ENCODE data around the gene RGMB. TPM values are rescaled to one million over a fixed set of nuclear protein-coding genes. Genes with fewer than 3 reads are reported as not detected.

RGMB gene
- polyA plus RNA-seq, 1 donor from 2014 or later: 58.4 TPM

DNA sequence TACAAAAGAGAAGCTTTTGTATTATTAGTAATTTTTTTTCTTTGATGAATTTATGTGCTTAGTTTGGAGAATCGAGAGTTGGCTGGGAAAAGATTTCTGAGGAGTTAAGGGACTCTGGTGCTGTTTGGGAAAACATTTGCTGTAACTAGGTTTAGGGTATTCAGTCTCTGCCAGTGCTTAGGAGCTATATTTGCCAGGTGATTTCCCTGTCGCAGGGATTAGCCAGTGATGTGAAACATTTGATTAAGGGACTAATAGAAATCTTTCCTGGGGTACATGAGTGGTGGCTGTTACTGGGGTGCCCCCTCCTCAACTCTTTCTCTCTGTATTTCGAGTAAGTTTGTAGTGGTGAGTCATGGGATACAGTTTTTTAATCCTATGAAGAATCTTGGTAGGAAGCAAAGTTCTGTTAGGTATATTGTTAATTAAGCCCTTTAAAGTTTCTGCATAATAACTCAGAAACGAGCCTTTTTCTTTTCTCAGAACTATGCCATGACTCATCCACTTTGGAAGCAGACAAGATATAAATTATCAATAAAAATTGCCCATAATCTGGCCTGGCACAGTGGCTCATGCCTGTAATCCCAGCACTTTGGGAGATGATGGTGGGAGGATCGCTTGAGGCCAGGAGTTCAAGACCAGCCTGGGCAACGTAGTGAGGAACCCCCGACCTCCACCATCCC lies 18.6 kb downstream of the RGMB start:
- Histone ChIP-seq H4K20me1 (ENCODE audit: insufficient read depth) (no peaks in the 10 kb centered on the region), H3K27me3 (ENCODE audit: insufficient read depth, low read depth, low read length) (no peaks in the 10 kb centered on the region), H3K9me2 (ENCODE audit: insufficient read depth, low read length) (no peaks in the 10 kb centered on the region), H3F3A (ENCODE audit: insufficient read depth, low read length, poor library complexity, severe bottlenecking) (no peaks in the 10 kb centered on the region), H3K36me3 (ENCODE audit: insufficient read depth, low read length) (peaks cover 19% of the 10 kb centered on the region), H3K4me3 (ENCODE audit: low read length) (no peak overlapping the region), H3K9me3 (ENCODE audit: low read length) (no peaks in the 10 kb centered on the region), H3K9ac (ENCODE audit: low read length) (no peak overlapping the region), H2AFZ (ENCODE audit: low read depth, low read length) (no peak overlapping the region), H3K79me2 (replicated peaks; ENCODE audit: insufficient read depth, low read length) (peaks cover 54% of the 10 kb centered on the region), H3K27ac (ENCODE audit: low read length) (no peak overlapping the region), H3K4me2 (ENCODE audit: low read length) (no peak overlapping the region)
- TF ChIP-seq REST (IDR thresholded peaks at IDR 0.05; ENCODE audit: borderline replicate concordance) (no peak), SMC3 (conservative IDR thresholded peaks at IDR 0.05; ENCODE audit: poor library complexity) (no peak), EZH2 (IDR thresholded peaks at IDR 0.05; ENCODE audit: borderline replicate concordance, insufficient read depth, low read length, poor library complexity, severe bottlenecking) (no peak), POLR2AphosphoS5 (IDR thresholded peaks at IDR 0.05) (no peak), RAD21 (conservative IDR thresholded peaks at IDR 0.05) (no peak), MXI1 (conservative IDR thresholded peaks at IDR 0.05; ENCODE audit: poor library complexity, severe bottlenecking) (no peak)
- TF ChIP-seq, protein P1, sequence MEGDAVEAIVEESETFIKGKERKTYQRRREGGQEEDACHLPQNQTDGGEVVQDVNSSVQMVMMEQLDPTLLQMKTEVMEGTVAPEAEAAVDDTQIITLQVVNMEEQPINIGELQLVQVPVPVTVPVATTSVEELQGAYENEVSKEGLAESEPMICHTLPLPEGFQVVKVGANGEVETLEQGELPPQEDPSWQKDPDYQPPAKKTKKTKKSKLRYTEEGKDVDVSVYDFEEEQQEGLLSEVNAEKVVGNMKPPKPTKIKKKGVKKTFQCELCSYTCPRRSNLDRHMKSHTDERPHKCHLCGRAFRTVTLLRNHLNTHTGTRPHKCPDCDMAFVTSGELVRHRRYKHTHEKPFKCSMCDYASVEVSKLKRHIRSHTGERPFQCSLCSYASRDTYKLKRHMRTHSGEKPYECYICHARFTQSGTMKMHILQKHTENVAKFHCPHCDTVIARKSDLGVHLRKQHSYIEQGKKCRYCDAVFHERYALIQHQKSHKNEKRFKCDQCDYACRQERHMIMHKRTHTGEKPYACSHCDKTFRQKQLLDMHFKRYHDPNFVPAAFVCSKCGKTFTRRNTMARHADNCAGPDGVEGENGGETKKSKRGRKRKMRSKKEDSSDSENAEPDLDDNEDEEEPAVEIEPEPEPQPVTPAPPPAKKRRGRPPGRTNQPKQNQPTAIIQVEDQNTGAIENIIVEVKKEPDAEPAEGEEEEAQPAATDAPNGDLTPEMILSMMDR (IDR thresholded peaks at IDR 0.05; ENCODE audit: poor library complexity, severe bottlenecking): no peak

DNA sequence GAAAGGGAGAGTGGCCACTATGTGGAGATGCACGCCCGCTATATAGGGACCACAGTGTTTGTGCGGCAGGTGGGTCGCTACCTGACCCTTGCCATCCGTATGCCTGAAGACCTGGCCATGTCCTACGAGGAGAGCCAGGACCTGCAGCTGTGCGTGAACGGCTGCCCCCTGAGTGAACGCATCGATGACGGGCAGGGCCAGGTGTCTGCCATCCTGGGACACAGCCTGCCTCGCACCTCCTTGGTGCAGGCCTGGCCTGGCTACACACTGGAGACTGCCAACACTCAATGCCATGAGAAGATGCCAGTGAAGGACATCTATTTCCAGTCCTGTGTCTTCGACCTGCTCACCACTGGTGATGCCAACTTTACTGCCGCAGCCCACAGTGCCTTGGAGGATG lies 19.8 kb downstream of the RGMB start:
- Histone ChIP-seq H4K20me1 (ENCODE audit: insufficient read depth) (no peaks in the 10 kb centered on the region), H3K4me2 (ENCODE audit: low read length) (no peak overlapping the region)

More for the DNA sequence above, 19.8 kb downstream of the RGMB start:
- H3K27ac ChIP-seq (ENCODE audit: low read length): no peak overlapping the region
- TF ChIP-seq SMC3 (conservative IDR thresholded peaks at IDR 0.05; ENCODE audit: poor library complexity) (no peak), EZH2 (IDR thresholded peaks at IDR 0.05; ENCODE audit: borderline replicate concordance, insufficient read depth, low read length, poor library complexity, severe bottlenecking) (no peak)
- TF ChIP-seq, protein P1 (IDR thresholded peaks at IDR 0.05; ENCODE audit: poor library complexity, severe bottlenecking): no peak
- H3K9me3 ChIP-seq (ENCODE audit: low read length): no peaks in the 10 kb centered on the region
- peaks cover 14% of the 10 kb centered on the region for H3K36me3 ChIP-seq (ENCODE audit: insufficient read depth, low read length)
- no peak overlapping the region for H2AFZ ChIP-seq (ENCODE audit: low read depth, low read length)
- H3K79me2 ChIP-seq (replicated peaks; ENCODE audit: insufficient read depth, low read length): peaks cover 42% of the 10 kb centered on the region
- H3K9ac ChIP-seq (ENCODE audit: low read length): no peak overlapping the region
- no peak overlapping the region for H3K4me3 ChIP-seq (ENCODE audit: low read length)
- no peaks in the 10 kb centered on the region for H3K9me2 ChIP-seq (ENCODE audit: insufficient read depth, low read length)
- H3K27me3 ChIP-seq (ENCODE audit: insufficient read depth, low read depth, low read length): no peaks in the 10 kb centered on the region
- H3F3A ChIP-seq (ENCODE audit: insufficient read depth, low read length, poor library complexity, severe bottlenecking): no peaks in the 10 kb centered on the region
